ENCODE data around the gene ADCY3.

The ADCY3 gene

DNA sequence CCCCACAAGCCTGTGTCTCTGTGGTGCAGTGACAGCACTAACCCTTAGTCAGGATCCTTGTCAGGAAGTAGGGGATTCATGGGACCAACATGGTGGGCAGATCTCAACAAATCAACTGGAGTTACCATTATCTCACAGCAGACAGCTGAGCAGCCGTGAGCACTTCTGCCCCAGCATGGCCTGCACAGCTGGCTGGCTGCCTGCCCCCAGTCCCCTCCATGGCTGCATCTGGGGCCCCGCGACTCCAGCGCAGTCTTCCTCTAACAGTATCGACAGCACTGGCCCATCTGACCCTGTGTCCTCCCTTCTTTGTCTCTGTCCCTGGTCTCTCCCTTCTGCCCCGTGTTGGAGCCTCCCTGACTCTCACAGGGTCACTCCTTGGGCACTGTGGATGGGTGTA is 4.7 kb upstream of the ADCY3 start:
- no peak for DNase-seq

DNA sequence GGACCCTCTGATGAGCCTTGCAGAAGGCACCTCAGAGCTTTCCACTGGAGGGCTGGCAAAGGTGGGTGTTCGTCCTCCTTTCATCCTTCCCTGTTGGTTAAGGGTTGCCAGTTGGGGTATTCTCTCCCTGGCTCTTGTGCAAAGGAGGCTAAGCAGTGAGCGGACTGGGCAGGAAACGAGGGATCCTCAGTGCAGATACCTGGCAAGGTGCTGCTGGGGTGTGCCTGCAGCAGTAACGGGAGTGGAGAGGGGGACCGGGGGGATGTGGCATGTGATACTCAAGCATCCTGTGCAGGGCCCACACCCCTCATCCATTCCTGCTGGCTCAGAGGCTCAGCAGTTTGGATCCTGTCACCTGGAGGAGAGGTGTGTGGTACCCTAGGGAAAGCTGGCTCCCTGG is 4.2 kb upstream of the ADCY3 start:
- no peak for DNase-seq

DNA sequence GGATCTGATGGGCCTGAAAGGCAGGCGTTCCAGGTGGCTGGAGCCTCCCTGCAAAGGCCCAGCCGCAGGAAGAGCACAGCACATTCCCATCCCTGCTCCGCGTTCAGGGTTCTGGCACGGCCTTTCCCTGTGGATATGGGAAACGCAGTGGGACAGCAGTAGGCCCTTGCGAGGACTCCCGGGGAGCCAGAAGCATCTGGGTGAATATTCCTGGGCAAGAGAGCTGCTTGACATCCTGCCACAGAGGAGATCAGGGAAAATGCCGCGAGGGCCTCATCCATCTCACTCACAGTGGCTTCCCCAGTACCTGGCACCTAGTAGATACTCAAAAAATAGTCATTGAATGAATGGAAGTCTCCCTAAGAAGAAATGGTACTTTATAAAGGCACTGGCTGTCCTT is 3.1 kb upstream of the ADCY3 start:
- DNase-seq: no peak

DNA sequence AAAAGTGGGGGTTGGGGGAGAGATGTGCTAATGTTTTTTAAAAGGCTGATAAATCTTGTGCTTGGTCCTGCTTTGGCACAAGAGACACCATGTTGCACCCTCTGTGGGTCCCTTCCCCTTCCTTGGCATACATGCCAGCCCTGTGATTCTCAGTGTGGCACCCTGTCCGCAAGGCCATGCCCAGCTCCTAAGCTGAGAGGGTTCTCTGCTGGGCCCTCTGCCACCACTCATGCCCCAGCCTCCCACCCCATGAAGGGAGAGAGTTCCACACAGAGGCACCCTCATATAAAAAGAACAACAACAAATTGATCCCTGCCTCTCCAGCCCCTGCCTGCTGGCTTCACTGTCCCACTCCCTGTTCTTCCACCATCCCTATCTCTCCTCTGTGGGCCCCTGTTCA is 2.5 kb upstream of the ADCY3 start:
- DNase-seq: no peak

DNA sequence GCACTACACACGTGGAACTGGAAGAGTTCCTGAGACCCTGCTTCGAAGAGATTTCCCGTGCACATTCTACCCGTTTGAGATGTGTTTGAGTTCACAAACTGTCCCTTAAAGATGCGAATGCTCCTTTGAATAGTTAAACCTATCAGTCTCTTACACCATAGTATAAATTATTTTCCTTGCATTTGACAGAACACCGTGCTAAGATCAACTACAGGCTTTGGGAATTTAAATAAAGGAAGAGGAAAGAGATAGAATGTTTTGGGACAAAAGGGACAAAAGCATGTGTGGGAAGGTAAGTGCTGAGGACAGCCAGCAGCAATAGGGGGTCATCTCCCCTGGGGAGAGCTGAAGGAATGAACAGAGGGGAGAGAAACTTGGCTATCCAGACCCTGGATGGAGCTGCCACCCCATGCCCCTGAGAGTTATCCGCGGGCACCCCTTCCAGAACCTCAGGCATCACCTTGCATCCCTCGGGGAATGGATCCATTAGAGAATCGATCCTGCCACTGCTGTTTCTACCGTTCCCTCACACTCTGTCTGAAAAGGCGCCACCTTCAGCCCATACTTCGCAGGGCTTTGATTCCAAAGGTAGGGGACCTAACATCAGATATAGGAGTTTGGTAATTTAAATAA is 888 bp upstream of the ADCY3 start:
- no peak for DNase-seq

DNA sequence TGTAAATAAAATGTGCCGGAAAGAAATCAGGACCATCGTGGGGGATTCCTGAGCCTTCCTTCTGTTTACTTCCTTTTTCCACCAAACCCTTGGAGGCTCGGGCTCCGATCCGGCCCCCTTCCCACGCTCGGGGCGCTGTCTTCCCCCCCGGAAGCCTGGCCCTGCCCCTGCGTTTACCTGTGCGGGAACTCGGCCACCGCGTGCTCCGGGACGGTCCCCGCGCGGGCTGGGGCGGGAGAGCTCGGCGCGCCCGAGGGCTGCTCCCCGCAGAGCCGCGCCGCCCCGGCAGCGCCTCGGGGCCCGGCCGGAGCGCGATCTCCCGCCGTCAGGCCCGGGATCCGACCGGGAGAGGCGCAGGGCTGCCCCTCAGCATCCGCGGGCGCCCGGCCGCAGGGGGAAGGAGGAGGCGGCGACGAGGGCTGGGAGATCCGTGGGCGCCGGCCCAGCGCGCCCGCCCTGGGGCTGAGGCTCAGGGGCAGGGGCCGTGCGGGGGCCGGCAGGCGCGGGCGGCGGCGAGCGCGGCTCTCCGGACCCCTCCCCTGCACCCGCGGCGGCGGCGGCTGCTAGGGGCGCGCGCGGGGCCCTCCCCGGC is 435 bp downstream of the ADCY3 start:
- DNase-seq: no peak

DNA sequence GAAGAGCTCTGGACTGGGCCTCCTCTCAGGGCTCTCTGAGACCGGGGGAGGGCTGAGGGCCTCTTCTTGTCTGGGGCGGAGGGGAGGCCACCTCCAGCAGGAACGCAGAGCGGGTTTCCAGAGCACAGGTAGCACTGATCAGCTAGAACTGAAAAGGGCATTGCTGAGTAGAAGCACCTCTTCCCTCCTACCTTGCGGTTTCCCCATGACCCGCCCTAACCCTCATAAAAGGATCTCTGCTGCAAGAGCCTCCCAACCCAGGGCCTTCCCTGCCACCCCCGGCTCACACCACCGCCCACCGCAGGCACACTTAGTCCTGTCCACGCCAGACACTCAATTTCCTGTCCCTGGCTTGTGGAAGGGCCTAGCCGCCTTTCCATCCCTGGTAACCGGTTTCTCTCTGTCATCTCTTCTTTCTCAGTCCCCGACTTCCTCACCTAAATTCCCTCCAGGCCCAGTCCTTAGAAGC is 966 bp downstream of the ADCY3 start:
- DNase-seq: no peak

DNA sequence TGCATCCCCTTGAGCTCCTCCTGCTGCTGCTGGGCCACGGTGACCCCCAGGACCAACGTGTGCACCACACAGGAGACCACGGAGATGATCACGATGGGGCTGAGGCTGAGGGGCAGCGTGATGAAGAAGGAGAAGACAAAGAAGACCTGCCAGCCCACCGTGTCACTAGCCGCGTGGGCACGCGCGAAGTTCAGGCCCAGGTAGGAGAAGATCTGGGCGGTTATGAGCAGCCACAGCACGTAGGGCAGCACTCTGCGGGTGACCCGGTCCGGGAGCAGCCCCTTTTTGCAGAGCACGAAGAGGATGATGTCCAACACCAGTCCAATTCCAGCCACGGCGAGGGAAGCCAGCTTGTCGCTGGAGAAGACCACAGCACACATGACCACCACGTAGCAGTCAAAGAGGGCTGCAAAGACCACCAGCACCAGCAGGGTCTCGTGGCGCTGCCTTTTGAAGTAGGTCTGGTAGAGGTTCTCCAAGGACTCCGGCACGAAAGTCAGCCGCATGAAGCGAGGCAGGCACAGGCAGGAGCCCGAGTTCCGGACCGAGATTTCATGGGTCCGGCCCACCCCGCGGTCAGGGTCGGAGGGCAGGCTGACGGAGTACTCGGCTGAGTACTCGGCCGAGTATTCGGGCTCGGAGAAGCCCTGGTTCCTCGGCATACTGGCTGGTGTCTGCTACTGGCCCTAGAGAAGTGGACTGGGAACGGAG is 1.6 kb downstream of the ADCY3 start:
- DNase-seq: no peak

DNA sequence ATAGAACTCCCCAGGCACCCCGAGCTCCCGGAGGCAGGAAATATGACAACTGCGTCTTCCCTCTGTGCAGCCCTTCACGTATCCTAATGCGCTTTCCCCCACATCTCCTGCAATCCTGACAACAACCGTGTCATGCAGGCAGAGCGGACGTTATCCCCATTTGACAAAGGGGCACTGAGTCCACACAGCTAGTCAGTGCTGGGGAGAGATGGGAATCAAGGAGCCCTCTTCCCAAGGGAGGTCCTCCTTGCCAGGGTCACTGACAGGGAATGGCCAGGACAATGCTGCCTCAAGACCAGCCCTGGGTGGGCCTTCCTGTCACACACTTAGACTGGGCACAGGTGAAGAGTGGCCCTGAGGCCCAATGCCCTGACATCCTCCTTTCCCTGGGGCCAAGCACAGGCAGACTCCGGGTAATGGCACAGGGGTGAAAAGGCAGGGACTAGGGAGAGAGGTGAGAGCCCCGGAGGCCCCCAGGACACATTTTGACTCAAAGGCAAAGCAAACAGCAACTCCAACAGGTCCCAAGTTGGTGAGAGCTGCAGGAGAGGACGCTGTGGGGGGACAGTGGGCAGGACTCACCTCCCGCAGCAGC is 2.2 kb downstream of the ADCY3 start:
- DNase-seq: no peak

DNA sequence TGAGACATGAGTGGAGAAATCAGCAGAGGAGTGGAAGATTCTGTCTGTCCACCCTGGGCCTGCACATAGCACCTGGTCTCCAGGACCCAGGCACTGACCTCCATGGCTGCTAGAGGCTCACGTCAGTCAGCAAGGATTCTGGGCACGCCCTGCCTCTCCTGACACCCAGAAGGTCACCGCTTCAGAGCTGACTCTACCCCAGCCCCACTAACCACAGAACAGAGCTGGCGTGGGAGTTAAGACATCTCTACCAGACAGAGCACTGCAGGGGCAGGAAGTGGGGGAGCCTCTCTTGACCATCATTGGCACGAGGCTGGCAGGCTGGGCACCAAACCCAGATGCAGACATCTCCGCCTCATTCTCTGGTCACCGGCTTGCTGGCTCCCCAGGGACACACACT is 3.0 kb downstream of the ADCY3 start:
- no peak for DNase-seq

DNA sequence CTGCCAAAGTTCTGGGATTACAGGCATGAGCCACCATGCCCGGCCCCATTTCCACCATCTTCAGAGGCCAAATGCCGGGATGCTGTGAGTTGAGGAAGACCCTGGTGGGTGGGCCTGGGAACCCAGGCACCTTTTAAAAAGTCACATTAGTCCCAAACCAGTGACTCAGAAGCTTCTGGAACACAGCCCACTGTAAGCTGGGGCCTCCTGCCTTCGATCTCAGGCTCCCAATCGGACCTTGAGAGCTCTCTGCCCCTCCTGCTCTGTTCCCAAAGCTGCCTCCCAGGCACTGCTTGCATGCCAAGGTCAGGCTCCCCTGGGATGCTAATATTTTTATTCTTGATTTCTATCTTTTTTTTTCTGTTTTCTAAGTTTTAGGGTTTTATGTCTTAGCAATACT is 4.2 kb downstream of the ADCY3 start:
- DNase-seq: no peak

DNA sequence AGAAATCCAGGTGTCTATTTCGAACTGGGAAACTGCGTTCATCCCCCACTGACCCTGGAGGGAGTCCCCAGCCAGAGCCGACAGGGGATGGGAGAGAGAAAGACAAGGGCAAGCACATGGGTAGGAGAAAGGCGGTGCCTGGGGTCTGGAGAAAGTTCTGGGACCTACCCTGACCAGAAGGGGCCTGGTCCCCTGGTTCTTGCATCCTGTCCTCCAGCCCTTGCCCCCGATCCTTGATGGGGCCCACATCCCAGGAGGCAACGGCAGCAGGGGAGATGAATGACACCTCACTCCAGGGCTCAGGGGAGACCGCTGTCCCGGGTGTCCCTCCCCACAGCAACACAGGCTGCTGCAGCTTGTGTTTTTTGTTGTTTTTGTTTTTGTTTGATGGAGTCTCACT is 4.9 kb downstream of the ADCY3 start:
- DNase-seq: no peak

DNA sequence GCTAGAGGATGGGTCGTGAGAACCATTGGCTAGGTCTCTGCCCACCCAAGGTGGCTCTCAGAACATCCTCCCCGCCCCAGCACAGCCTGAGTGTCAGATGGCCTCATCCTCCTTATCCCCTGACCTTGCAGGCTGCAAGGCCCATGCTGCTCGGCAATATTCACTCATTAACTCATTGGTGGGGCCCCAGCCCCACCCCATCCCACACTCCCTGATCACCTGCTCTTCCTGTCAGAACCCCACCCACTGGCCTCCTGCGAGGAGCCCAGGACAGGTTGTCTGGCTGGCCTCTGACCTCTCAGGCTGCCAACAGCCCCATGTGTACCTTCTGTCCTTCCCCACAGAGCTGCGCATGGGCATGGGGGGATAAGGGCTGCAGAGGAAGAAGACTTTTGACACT is 5.3 kb downstream of the ADCY3 start:
- DNase-seq: no peak

DNA sequence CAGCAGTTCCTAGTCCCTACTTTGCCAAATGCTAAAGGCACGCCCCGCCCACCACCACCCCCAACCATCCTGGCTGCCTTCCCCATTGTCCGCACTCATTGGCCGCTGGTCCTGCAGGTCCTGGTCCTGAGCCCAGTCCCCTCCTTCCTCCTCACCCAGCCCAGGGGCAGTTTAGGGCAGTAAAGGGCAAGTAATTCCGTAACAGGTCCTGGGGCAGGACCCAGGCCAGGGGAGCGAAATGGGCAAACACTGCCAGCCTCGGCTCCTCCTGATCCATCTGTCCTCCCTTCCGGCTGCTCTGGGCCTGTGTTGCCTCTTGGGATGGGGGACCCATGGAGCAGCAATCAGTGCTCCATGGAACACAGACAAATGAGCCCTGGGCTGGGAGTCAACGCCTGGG is 6.1 kb downstream of the ADCY3 start:
- peak; percentile 20 to 34 for DNase-seq

DNA sequence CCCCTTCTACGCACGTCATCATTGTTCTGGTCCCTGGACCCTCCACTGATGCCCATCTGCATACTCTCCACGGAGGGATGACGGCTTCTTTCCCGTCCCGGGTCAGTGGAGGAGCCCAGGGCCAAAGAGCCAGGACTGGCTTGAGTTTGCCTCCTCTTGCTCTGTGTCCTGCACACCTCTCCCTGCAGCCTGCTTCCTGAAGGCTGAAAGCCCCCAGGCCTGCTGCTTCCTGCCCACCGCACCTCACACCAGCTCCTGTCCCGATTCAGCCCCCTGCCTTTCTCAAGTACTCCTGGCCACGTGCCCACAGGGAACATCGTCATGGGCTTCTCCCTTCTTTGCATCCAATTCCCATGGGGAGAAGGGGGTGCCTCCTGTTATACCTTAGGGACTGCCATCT is 7.1 kb downstream of the ADCY3 start:
- no peak for DNase-seq

DNA sequence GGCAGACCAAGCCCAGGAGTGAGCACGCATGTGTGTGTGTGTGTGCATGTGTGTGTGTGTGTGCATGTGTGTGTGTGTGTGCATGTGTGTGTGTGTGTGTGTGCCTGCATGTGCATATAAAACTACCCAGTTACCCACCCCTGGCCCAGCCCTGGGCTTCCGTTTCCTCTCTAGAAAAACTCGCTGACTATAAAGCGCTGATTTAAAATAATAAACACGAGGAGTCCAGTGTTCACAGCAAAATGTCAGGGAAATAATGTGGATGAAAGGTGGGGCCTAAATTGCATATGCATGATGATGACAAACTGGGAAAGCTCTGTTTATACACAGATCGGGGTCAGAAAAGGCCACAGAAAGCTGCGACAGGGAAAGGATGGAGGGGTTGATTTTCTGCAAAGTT is 7.5 kb downstream of the ADCY3 start:
- no peak for DNase-seq

DNA sequence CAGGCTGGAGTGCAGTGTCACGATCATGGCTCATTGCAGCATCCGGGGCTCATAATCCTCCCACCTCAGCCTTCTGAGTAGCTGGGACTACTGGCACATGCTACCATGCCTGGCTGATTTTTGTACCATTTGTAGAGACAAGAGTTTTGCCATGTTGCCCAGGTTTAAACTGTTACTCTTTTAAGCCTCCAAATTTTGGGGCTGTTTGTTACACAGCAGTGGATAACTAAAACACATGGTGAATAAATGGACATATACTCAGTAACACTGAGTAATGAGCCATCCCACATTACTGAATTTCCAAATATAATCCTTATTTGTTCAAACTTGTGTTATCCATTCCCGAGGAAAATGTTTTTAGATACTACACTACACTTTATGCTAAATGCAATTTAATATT is 9.8 kb downstream of the ADCY3 start:
- no peak for DNase-seq

DNA sequence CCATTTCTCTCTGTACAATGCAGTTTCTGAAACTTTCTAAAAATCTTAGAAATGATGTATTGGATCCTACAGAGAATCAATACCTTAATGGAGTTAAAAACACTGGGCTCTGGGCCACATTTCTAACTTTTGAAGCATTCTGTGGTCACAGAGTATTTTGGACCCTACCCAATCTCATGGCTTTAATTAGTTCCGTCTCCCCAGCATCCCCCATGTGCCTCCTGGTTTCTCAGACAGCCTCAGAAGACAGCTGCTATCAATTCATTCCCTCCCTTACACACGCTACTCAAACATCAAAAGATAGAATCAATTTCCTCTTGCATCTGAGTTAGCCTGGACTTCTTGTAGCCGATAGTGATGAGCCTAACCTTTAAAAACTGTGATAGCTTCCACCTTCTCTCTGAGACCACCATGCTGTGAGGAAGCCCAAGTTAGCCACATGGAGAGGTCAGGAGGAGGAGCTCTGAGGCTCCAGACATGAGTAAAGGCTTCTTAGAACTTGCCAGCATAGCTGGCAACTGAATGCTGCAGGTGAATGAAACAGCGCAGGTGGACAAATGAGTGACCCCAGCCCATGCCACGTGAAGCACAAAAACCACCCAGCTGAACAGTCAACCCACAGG is 10.4 kb downstream of the ADCY3 start:
- DNase-seq: no peak

DNA sequence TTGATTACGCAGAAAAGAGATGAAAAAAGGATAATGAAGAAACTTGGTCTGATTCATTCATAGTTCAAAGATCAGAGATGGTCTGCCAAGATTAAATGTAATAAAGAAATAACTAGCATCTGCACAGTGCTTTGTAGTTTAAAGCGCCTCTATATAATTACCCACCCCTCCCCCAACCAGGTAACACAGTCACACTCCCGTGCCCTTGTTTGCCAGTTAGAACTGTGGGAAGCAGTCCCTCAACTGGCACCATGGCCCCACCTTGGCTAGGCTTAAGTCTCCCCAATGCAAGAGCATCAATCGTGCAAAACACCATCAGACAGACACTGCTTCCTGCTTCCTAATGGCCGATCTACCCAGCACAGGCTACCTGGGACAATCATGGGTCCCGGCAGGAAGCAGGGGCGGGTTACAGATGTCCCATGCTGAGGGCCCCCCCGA is 11.6 kb downstream of the ADCY3 start:
- DNase-seq: no peak

DNA sequence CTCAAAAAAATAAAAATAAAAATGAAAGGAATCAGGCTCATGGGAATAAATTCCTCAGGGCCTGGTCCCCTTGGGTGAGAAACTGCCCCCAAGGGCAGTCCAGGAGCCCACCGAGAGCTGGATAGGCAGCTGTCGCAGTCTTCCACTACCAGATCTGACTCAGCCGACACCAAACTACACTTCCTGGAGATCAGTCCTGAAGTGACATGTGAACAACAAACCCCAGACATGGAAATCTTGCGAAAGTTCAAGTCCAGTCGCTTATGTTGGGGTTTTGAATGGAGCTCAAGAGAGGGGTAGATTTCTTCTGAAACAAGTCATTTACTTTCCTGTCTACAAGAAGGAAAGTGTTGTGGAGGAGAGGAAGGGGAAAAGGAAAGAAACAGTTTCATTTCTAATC is 12.9 kb downstream of the ADCY3 start:
- no peak for DNase-seq

DNA sequence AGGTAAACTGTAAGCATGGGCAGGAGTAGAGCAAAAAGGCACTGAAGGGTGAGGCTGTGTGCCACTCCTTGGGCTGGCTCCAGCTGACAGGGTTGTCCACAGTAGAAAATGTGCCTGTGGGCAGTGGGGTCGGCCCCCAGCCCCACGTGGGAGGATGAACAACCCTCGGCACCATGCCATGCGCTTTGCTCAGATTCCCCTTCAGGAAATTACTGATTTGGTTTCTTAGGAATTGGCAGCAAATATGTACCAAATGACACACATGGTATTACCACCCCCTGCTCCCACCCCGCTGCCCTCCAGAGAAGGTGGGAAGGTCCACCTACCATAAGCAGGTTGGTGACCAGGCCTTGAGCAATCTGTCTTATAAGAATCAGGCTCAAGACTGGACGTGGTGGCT is 13.6 kb downstream of the ADCY3 start:
- DNase-seq: no peak

DNA sequence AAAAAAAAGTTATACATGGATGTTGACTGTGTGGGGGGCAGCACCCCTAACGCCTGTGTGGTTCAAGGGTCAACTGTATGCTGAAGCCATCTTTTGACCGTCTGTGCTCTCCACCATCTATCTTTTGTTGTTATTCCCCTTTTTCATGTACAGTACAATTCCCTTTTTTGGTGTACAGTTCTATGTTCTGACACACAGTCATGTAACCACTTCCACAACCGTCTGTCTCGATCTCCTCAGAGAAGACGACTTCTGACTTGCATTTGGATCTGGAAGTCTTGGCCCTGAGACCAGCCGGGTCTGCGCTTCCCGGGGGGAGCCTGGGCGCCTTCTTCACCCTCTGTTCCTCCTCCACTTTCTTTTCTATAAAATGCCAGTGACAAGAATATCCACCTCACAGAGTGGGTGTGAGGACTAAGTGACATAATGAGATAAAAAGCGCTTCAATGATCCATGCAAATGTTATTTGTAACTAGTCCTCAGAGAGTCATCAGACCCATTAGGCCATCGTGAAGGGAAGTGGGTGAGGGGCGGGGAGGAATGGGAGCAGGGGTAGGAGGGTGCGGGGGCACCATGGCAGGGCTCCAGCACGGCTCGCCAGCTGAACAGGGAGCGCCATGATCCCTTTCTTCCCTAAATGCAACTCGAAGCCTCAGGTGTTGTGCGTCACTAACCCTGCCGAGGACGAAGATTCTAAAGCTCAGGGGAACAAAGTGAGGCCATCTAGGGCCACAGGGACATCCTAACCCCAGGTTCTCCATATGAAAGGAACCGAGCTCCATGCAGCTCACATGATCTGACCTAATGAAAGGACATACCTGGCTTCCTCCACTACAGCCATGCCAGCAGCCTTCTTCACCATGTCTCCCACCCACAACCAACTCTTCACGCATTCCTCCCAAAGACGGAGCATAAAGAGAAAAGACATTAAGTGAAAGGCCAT is 16.6 kb downstream of the ADCY3 start:
- DNase-seq: no peak

Data from hippocampal formation (tissue), 2 donors.